GM21528 (cell line): Measurements from ENCODE around the gene ICE1.
"Not testable (repeated sequence)": the region's sequence is repeated elsewhere in the genome, so short reads cannot be mapped to it uniquely, and the experiment has no call there.

Experiments used
- ATAC-seq: cut with Tn5 transposase; IDR thresholded peaks from one replicate; pipeline ENCODE4 v1.9.1; 2021; ENCODE audit warnings: mild to moderate bottlenecking, moderate library complexity; ENCODE audit not compliant: unreplicated experiment, low FRiP score

The ICE1 gene

GRCh38 chr5:5487585-5488360 lies 65.3 kb downstream of the ICE1 start:
- no peak for ATAC-seq

- no peak for ATAC-seq
Measured at GRCh38 chr5:5490774-5491347, 68.4 kb downstream of the ICE1 start.

GRCh38 chr5:5492087-5492933 lies 69.8 kb downstream of the ICE1 start:
- ATAC-seq = no peak

GRCh38 chr5:5492934-5493271 lies 70.4 kb downstream of the ICE1 start:
- not testable (repeated sequence) for ATAC-seq

DNA sequence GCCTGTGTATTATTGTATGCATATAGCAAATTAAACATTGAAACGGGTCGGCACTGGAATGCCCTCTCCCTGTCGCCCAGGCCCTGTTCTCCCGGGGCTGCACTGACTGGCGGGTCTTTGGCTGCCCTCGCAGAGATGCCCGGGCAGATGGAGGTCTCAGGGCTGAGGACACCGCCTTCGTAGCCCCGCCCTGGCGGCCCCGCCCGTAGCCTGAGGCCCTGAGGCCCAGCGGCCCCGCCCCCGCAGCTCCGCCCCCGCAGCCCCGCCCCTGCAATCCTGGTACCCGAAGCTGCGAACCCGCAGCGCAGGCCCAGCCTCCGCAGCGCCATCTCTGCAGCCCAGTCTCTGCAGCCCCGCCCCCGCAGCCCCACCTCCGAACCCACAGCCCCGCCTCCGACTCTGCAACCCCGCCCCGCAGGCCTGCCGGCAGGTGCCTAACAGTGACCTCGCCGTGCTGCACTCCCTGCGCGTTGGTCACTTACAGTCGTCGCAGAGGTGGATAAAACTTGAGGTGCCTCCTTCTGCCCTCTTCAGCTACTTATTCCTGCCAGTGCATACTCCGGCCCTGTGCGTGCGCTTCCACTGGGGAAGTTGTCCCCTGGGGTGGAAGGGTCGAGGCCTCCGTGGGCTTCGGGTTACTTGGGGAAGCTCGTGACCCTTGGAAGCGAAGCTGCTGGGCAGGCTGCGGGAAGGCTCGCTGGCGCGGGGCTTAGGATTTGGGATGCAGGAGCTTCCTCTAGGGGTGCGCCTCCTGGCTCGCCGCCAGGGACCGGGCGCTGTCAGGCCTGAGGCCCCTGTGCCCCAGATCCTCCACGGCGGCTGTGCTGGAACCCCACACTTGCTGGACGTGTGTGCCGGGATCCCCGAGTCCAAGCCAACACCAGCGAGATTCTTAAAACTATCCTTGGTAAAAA lies 72.3 kb downstream of the ICE1 start:
- peak; percentile 76 for ATAC-seq

DNA sequence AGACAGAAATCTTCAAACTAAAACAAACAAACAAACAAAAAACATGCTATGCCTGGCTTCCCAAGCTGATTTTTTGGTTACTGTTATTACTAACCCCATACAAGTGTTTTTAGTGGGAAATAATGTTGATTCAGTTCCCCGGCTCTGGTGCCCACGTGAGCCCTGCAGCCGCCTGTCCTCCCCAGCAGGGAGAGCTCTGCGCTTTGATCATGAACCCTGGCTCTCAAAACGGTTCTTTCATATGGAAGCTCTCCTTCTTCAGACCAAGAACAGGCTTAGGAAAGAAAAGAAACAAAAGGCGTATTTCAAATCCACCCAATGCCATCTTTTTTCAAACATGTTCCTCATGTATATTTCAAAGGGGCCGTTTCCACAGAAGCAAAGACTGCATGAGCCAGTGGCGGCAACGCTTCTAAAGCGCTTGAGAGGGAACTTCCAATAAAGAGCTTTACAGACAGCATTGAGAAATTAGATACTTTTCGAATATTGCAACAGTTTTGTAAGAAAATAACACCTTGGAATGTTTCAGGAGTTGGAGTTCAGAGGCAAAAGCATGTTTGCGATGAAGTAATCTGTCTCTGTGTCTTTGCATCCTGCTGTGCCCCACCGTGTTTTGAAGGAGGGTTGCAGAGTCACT lies 74.8 kb downstream of the ICE1 start:
- ATAC-seq = peak; percentile 52

DNA sequence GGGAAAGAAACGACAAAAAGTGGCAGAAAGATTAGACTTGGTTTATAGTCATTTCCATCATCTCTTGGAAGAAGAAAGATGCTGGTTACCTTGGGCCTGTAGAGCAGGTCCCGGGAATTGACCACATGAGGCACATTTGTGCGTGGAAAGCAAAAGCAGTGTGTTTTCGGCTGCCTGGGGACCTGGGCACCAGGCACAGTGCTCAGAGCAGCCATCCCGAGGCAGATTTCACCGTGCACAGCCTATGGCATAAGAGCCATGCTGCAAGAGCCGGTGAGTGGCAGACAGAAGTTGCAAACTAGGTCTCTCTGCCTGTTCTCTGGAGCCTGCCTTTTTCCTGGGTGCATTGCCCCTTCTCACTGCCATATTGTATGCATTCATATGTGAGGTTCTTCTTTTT lies 77.0 kb downstream of the ICE1 start:
- no peak for ATAC-seq

GRCh38 chr5:5504325-5504724 lies 81.8 kb downstream of the ICE1 start:
- ATAC-seq = no peak

DNA sequence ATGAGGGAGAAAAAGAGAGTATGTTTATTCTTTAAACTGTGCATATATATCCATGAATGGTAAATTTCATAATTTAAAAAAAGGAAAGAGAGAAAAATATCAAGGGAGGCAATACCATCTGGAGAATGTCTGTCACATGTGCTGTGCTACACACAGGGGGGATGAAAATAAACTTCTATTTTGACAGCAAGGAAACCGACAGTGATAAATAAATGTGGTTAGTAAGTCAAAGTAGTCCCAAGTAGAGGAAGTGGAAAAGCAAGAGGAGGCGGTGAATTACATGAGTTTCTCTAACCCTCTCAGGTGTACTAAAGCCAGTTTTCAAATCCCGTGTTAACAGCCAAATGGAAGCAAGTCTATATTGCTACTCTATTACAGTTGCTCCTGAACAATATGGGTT lies 83.3 kb downstream of the ICE1 start:
- no peak for ATAC-seq

DNA sequence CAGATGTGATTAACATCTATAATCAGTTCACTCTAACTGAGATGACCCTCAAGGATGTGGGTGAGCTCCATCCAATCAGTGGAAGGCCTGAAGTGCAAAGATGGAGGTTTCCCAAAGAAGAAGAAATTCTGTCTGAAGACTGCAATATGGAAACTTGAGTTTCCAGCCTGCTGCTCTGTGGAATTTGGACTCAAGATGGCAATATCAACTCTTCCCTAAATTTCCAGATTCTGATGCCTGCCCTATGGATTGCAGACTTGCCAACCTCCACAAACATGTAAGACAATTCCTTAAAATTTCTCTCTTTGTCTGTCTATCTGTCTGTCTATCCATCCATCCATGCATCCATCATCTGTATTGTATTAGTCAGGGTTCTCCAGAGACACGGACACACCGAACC lies 85.9 kb downstream of the ICE1 start:
- no peak for ATAC-seq

GRCh38 chr5:5511904-5512416 lies 89.5 kb downstream of the ICE1 start:
- no peak for ATAC-seq

DNA sequence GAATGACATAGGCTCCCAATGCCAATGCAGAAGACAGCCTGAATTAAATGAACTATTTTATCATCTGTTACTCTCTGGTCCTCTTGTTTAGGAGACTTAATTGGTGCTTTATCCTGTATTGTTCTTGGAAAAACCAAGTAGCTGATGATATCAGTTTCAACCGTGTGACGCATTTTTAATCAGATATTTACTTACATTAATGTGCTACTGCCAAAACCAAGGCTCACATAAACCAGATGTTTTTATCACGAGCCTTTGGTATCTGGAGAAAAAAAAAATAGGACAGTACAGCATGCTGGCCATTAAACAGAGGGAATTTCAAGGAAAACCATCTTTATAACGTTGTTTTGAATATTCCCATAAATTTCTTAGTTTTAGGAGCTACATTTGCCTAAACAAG lies 90.1 kb downstream of the ICE1 start:
- no peak for ATAC-seq

DNA sequence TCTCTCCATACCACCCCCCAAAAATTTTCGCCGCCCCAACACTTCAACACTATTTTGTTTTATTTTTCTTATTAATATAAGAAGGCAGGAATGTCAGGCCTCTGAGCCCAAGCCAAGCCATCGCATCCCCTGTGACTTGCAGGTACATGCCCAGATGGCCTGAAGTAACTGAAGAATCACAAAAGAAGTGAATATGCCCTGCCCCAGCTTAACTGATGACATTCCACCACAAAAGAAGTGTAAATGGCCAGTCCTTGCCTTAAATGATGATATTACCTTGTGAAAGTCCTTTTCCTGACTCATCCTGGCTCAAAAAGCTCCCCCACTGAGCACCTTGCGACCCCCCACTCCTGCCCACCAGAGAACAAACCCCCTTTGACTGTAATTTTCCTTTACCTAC lies 98.1 kb downstream of the ICE1 start:
- not testable (repeated sequence) for ATAC-seq

- ATAC-seq = no peak
Measured at GRCh38 chr5:5521029-5521428, 98.6 kb downstream of the ICE1 start.

- ATAC-seq = no peak
Measured at GRCh38 chr5:5521478-5521877, 99.0 kb downstream of the ICE1 start.

- ATAC-seq = no peak
Measured at GRCh38 chr5:5522336-5522735, 99.9 kb downstream of the ICE1 start.

DNA sequence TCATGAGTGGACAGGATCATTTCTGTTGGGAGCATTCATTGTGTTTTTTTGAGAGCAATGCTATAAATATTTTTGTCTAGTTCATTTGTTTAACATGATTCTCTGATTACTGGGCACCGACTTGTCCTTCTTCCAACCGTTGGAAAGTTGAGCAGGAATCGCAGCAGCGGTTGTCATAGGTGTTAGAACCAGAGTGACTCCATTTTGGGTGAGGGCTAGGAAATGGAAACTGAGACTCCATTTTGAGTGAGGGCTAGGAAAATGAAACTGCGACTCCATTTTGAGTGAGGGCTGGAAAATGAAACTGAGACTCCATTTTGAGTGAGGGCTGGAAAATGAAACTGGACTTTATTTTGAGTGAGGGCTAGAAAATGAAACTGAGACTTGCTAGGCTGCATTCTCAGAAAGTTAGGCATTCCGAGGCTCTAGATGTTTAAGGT lies 100.6 kb downstream of the ICE1 start:
- ATAC-seq = peak; percentile 91

- ATAC-seq = no peak
Measured at GRCh38 chr5:5524327-5524726, 101.8 kb downstream of the ICE1 start.

- no peak for ATAC-seq
Measured at GRCh38 chr5:5531371-5531770, 108.9 kb downstream of the ICE1 start.
